NCI-H1694 treated with DMSO at 0.1 percent for 48 hours (cell line): Measurements from ENCODE around the gene HPGD.

Experiments
- DNase-seq: peaks from one replicate; lab custom pipeline; 2025; lab: John Stamatoyannopoulos, UW

Gene HPGD

GRCh38 chr4:174522183-174523024 is at the start of gene HPGD:
Gene HPGD (minus strand): TSS chr4:174522488. CDS start chr4:174522451, 37 bp downstream.
- DNase-seq: no peak

DNA sequence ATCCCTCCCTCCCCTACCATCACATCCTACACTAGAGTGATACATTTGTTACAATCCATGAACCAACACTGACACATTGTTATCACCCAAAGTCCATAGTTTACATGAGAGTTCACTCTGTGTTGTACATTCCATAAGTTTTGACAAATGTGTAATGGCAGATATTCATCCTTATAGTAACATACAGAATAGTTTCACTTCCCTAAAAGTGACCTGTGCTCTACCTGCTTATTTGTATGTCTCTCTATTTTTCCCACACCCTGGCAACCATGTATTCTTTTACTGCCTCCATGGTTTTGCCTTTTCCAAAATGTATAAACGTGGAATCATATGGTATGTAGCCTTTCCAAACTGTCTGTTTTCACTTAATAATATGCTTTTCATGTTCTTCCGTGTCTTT is 42.2 kb upstream of the HPGD start:
- DNase-seq: no peak

GRCh38 chr4:174563399-174563798 is 41.1 kb upstream of the HPGD start:
- no peak for DNase-seq

GRCh38 chr4:174561560-174561959 is 39.3 kb upstream of the HPGD start:
- DNase-seq: no peak

DNA sequence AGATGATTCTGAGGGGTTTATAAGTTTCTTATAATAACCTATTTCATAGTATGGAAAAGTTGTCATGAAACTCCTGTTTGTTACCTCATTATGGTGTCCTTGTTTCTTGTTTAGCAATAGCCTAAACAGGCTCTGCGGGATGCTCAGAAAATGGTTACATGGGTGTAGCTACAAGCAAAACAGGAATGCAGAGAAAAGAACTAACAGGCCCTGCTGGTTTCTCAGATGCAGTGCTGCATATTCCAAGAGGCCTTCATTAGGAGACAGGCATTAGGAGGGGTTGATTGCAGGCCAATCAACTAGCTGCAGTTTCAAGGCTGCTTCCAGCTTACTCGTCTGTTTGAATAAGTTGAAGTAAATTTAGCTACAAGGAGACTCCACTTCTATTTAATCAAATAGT is 37.6 kb upstream of the HPGD start:
- DNase-seq: no peak

GRCh38 chr4:174555789-174556630 is 33.7 kb upstream of the HPGD start:
- DNase-seq: no peak

DNA sequence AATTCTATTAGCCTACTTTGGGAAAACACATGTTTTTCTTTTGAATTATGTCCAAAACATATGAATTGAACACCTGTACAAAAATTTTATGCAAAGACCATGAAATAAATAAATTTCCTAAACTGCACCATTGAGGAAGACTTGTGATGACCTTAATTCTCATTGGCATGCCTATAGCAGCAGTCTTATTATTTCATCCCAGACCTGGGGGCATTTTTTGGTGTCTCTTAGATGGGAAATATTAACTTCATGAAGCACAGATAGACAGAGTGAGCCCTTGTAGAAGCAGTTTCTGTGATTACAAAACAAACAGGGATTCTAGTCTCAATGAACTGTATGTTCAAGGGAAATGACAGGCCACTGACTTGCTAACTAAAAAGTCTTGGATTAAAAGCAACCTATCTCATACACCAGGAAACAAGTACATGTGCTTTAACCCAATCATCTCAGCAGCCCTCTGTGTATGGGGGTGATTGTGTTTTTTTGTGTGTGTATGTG is 32.0 kb upstream of the HPGD start:
- no peak for DNase-seq

DNA sequence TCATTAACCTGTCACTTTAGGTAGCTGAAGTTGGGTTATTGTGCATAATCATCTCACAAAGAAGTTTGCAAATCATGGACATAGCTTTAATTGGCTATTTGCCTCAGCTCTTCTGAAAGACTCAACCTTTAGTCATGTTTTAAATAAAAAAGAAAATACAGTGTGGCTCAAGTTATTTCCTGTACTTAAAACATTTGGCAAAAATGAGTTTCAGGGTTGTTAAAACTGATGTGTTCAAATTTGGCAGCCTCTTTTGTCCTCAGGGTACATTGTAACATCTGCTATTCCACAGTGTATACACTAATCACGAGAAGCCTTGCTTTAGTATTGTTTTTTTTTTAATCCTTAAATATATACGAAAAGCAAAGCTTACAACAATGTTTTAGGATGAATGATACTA is 31.5 kb upstream of the HPGD start:
- DNase-seq: no peak

DNA sequence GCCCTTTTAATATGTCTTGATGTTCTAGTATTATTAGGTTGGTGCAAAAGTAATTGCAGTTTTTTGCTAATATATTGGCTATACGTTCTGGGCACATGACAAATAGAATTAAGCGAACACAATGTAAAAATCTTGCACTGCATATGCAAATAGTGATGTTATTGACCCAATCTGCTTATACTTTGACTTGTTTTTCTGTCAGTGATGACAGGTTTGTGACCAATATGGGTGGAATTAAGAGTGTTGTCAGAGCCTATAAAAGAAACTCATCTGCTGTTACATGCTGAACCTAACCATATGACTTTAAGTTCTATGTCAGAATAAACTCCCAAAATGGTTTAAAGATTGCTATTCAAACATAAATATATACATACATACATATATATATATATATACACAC is 30.7 kb upstream of the HPGD start:
- no peak for DNase-seq

DNA sequence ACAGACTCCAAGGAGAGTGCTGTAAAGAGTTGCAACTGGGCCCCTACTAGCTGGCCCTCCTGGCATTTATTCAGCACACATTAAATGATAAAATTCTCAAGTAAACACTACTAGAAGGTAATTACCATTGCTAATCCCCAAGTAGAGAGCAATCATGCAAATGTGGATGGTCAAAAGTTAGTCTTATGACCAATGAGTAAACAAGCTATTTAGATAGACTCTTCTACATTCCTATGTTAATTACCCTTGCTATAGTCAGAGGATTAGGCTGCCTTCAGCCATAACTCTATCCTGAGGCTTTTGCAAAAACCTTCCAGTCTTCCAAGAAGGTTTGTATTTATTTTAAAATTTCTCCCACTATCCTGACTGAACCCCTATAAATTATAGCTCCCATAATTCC is 28.3 kb upstream of the HPGD start:
- no peak for DNase-seq

DNA sequence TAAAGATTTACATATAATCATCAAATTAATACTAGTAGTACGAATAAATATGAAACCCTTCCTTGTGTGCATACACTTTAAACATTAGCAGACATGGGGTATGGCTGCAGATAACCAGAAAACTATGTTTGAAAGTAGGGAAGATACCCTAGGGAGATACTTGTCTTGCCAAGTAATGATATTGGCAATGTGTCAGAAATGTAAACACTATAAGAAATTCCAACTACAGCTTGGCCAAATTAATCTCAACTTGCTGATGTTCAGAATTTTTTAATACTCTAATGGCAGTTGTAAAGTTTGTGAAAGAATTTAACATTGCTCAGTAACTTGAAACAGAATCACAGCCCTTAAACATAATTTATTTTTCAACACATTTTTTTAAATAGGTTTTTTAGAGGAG is 27.4 kb upstream of the HPGD start:
- no peak for DNase-seq

GRCh38 chr4:174545268-174545667 is 23.0 kb upstream of the HPGD start:
- no peak for DNase-seq

- DNase-seq: no peak
Observed at GRCh38 chr4:174544496-174544895, 22.2 kb upstream of the HPGD start.

DNA sequence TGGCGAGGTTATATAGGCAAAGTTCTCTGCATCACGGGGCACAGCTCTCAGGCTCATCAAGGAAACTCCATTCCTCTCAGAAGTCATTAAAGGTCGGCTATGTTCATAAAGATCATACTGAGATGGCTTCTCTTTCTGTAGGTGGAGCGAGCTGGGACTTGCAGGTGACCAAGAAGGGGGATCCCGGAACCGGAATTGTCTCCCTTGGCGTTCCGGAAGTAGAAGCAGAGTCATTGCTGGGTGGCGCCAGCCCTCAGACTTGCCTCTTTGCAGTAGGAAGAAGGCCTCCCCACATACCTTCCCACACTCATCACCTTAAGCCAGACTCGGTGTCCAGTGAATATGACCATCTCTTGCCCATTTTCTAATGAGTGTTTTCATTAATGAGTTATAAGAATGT is 17.9 kb upstream of the HPGD start:
- no peak for DNase-seq

DNA sequence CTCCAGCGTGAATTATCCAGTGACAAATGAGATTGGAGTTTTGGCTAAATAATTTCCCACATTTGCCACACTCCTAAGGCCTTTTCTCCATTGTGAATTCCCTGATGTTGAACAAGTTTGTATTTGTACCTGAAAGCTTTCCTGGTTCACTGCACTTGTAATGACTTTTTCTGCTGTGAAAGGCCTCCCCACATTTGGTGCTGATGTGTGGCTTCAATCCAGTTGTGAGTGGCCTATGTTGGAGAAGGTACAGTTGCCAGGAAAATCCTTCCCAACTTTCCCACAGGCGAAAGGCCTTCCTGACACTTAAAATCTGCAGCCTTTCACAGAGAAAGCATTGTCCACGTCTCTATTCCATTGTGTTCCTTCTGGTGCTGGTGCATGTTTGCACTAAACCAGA is 17.3 kb upstream of the HPGD start:
- no peak for DNase-seq

DNA sequence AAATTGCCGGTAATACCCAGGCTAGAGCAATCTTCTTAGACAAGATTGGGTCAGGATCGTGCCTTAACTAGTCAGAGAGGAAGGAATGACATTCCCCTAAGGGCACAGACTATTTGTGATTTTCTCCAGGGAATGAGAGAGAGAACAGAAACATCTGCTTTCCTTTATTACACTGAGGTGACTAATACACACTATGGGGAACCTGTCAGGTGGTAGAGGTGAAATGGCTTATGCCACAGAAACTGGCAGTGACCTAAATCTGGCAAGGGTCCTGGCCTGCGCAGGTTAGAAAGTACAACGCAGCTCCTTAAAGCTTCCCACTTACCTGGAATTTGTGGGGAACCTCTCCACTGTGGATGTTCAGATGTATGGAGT is 16.6 kb upstream of the HPGD start:
- no peak for DNase-seq

GRCh38 chr4:174538123-174538875 is 16.0 kb upstream of the HPGD start:
- DNase-seq: no peak

- DNase-seq: no peak
Observed at GRCh38 chr4:174537634-174538033, 15.3 kb upstream of the HPGD start.

DNA sequence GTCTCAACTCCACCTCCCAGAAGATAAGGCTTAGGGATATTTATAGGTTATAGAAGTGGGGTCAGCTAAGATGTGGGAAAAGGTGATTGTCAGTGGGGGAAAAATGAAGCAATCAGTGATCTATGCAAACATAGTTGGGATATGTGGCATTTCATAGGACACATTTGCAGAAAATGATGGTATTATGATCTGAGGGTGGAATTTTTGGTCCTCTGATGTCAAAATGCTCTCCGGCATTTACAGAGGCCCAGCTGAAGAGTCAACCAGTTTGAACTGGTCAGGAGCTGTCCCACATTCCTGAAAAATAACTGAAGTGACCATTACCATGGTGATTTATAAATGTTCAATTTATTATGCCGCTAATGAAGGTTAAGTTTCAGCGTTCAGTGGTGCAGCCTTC is 12.2 kb upstream of the HPGD start:
- DNase-seq: no peak

- no peak for DNase-seq
Observed at GRCh38 chr4:174532445-174532844, 10.2 kb upstream of the HPGD start.

DNA sequence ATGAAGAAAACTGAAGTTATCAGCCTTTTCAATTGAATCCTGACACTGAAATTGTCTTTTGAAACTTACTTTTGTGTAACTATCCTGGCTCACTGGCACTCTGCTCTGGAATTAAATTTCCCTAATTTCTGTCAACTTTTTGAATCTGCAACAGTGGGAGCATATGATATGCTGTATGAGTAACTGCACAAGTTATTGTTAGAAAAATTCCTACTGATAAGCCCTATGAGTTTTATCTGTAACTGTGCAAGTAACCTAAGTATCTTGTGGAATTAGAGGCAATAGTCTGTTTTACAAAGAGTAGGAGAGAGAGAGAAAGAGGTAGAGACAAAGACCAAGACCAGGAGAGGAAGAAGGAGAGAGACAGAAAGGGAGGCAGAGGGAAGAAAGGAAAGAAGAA is 9.2 kb upstream of the HPGD start:
- no peak for DNase-seq

GRCh38 chr4:174528226-174528625 is 5.9 kb upstream of the HPGD start:
- no peak for DNase-seq
